SJSA1 (cell line): ENCODE data around the gene SENP5. TPM values are rescaled to one million over a fixed set of nuclear protein-coding genes. Genes with fewer than 3 reads are reported as not detected.
"Not testable (repeated sequence)": the region's sequence is repeated elsewhere in the genome, so short reads cannot be mapped to it uniquely, and the experiment has no call there.

ENCODE experiments used
- DNase-seq, 2 experiments: peaks; one replicate each; pipeline ENCODE4 v3.0.0-alpha.2; 2015 to 2020; ENCODE audit warnings: low spot score in 2 of 2, low read depth in 1 of 2
- H3K27ac ChIP-seq: fragments of 250-450 bp; sonication (Bioruptor Pico); 2 replicates; pipeline ENCODE4 v1.5.1; 2020; ENCODE audit warnings: mild to moderate bottlenecking, moderate library complexity
- H3K27me3 ChIP-seq: fragments of 250-450 bp; sonication (Bioruptor Pico); replicated peaks from 2 replicates; pipeline ENCODE4 v1.5.1; 2020; ENCODE audit warnings: mild to moderate bottlenecking, moderate library complexity
- H3K36me3 ChIP-seq: fragments of 250-450 bp; sonication (Bioruptor Pico); 2 replicates; pipeline ENCODE4 v1.5.1; 2020; ENCODE audit warnings: mild to moderate bottlenecking
- H3K4me1 ChIP-seq: fragments of 250-450 bp; sonication (Bioruptor Pico); replicated peaks from 2 replicates; pipeline ENCODE4 v1.6.1; 2021; ENCODE audit warnings: mild to moderate bottlenecking
- H3K4me3 ChIP-seq: fragments of 250-450 bp; sonication (Bioruptor Pico); 2 replicates; pipeline ENCODE4 v1.5.1; 2020; ENCODE audit warnings: mild to moderate bottlenecking
- H3K9me3 ChIP-seq: fragments of 250-450 bp; sonication (Bioruptor Pico); replicated peaks from 2 replicates; pipeline ENCODE4 v1.5.1; 2020; ENCODE audit warnings: mild to moderate bottlenecking
- total RNA-seq: library from RNA; depleted of rRNA; stranded (reverse); fragments of >200 nt; shearing (Covaris generic); gene quantifications from 2 replicates; pipeline ENCODE4 v1.2.3, GENCODE V29; 2014

Gene SENP5
- total RNA-seq, 1 experiment from 2014 or later: 35.6 TPM

DNA sequence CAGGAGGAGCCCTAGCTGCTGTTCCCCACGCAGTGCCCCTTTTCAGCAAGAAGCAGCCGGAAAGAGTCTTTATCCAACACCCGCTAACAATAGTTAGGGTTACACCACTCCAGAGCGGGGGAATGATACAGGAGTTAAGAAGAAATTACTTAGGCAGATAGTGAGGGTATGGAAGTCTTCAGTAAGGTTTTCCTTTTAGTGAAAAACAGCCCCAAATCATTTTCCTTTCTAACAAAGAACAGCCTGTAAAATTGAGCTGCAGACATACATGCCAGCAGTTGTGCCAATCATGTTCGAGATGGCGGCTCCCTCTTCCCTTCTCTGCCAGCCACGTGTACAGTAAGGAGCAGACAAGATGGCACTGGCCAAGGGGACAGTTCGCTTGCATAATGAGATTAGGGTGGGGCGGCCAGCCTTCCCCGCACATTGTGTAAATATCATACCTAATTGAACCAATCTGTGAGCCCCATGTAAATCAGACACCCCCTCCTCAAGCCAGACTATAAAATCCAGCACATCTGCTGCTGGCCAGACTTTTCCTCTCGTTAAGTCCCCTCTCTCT, 18.5 kb upstream of the SENP5 start:
- H3K27me3 ChIP-seq: no peaks in the 10 kb centered on the region
- no peaks in the 10 kb centered on the region for H3K4me1 ChIP-seq
- no peak overlapping the region for H3K27ac ChIP-seq
- no peak for DNase-seq
- H3K9me3 ChIP-seq: no peaks in the 10 kb centered on the region
- no peaks in the 10 kb centered on the region for H3K36me3 ChIP-seq
- H3K4me3 ChIP-seq: no peak overlapping the region

GRCh38 chr3:196863000-196863399, 4.7 kb upstream of the SENP5 start:
- not testable (repeated sequence) for H3K4me1 ChIP-seq, H3K36me3 ChIP-seq, H3K27me3 ChIP-seq, DNase-seq, H3K9me3 ChIP-seq, H3K27ac ChIP-seq, H3K4me3 ChIP-seq

GRCh38 chr3:196867155-196867506, 589 bp upstream of the SENP5 start:
- Histone ChIP-seq H3K4me3 (peak overlapping the region; percentile 95), H3K4me1 (peaks cover 15% of the 10 kb centered on the region), H3K27ac (peak overlapping the region; percentile 79), H3K36me3 (peaks cover 17% of the 10 kb centered on the region), H3K9me3 (no peaks in the 10 kb centered on the region), H3K27me3 (no peaks in the 10 kb centered on the region)
- DNase-seq: no peak

GRCh38 chr3:196868297-196868661, 559 bp downstream of the SENP5 start:
- no peaks in the 10 kb centered on the region for H3K9me3 ChIP-seq
- H3K27me3 ChIP-seq: no peaks in the 10 kb centered on the region
- H3K4me1 ChIP-seq: peaks cover 21% of the 10 kb centered on the region
- peak in 1 of 2 experiments; percentile 47 for DNase-seq
- peak overlapping the region; percentile 79 for H3K27ac ChIP-seq
- H3K4me3 ChIP-seq: peak overlapping the region; percentile 95
- peaks cover 19% of the 10 kb centered on the region for H3K36me3 ChIP-seq

DNA sequence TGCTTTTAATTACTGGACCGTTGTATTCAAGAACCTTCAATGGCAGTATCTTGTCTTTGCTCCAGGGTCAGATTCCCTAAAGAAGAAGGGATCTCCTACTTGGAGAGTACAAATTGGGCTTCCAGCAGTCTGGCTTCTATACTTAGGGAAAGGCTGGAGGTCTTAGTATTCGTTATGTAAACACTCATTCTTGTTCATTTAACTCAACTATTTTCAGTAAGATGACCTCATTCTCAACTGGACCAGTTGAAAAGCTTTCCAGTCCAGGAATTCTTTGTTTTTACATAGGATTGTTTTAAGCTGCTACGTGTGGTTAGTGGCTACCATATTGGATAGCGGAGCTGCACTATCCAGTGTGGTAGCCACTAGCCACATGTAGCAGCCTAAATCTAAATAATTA, 4.6 kb downstream of the SENP5 start:
- Histone ChIP-seq H3K9me3 (no peaks in the 10 kb centered on the region), H3K4me1 (peaks cover 18% of the 10 kb centered on the region), H3K27ac (no peak overlapping the region), H3K36me3 (peaks cover 19% of the 10 kb centered on the region), H3K4me3 (no peak overlapping the region), H3K27me3 (no peaks in the 10 kb centered on the region)
- DNase-seq: peak in 1 of 2 experiments; percentile 46

DNA sequence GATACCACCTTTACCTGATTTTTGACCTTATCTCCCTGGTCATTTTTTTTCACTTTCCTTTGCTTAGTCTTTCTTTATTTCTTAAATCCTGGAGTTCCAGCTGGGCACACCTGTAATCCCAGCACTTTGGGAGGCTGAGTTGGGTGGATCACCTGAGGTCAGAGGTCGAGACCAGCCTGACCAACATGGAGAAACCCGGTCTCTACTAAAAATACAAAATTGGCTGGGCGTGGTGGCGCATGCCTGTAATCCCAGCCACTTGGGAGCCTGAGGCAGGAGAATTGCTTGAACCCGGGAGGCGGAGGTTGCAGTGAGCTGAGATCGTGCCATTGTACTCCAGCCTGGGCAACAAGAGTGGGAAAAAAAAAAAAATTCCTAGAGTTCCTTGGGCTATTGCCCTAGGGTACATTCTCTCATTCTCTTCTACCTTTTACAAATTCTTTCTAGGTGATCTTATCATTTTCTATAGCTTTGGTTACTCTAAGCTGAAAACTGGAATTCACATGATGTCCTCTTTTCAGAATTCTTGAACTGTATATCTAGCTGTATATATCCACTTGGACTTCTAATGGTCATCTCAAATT, 6.9 kb downstream of the SENP5 start:
- H3K9me3 ChIP-seq, H3K4me1 ChIP-seq, DNase-seq, H3K27me3 ChIP-seq, H3K4me3 ChIP-seq, H3K27ac ChIP-seq: not testable (repeated sequence)
- H3K36me3 ChIP-seq: peaks cover 13% of the 10 kb centered on the region

- DNase-seq: no peak
- Histone ChIP-seq H3K9me3 (no peaks in the 10 kb centered on the region), H3K36me3 (peaks cover 13% of the 10 kb centered on the region), H3K4me1 (peaks cover 10% of the 10 kb centered on the region), H3K4me3 (no peak overlapping the region), H3K27ac (no peak overlapping the region), H3K27me3 (no peaks in the 10 kb centered on the region)
Observed at GRCh38 chr3:196875258-196875657, 7.5 kb downstream of the SENP5 start.

DNA sequence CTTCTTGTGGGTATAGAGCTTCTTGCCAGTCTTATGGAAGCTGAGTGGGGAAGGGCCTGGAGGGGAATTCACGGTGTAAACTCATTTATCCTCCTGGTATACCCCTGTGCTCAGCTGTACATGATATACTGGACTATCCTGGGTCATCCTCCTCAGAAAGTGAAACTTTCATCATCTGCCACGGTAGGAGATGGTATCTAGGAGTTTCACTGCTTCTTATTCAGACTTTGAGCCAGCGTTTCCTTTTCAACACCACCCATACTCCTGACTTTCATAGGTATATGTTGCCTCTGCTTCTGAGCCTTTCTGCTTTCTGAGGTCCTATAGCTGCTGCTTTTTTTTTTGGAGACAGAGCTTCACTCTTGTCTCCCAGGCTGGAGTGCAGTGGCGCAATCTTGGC, 15.6 kb downstream of the SENP5 start:
- no peaks in the 10 kb centered on the region for H3K27me3 ChIP-seq
- no peak overlapping the region for H3K27ac ChIP-seq
- H3K9me3 ChIP-seq: no peaks in the 10 kb centered on the region
- no peak for DNase-seq
- peaks cover 33% of the 10 kb centered on the region for H3K36me3 ChIP-seq
- no peaks in the 10 kb centered on the region for H3K4me1 ChIP-seq
- H3K4me3 ChIP-seq: no peak overlapping the region

DNA sequence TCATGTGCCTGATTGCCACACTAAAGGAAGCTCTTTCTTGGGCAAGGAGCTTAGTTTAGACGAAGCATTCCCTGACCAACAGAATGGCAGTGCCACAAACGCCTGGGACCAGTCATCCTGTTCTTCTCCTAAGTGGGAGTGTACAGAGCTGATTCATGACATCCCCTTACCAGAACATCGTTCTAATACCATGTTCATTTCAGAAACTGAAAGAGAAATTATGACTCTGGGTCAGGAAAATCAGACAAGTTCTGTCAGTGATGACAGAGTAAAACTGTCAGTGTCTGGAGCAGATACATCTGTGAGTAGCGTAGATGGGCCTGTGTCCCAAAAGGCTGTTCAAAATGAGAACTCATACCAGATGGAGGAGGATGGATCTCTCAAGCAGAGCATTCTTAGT, 18.4 kb downstream of the SENP5 start:
- H3K27me3 ChIP-seq: no peaks in the 10 kb centered on the region
- no peak for DNase-seq
- H3K4me1 ChIP-seq: no peaks in the 10 kb centered on the region
- H3K36me3 ChIP-seq: peaks cover 46% of the 10 kb centered on the region
- no peak overlapping the region for H3K4me3 ChIP-seq
- H3K9me3 ChIP-seq: no peaks in the 10 kb centered on the region
- no peak overlapping the region for H3K27ac ChIP-seq

GRCh38 chr3:196889844-196890708, 22.4 kb downstream of the SENP5 start:
- Histone ChIP-seq H3K9me3 (no peaks in the 10 kb centered on the region), H3K4me3 (no peak overlapping the region), H3K27ac (no peak overlapping the region), H3K36me3 (peaks cover 49% of the 10 kb centered on the region), H3K4me1 (no peaks in the 10 kb centered on the region), H3K27me3 (no peaks in the 10 kb centered on the region)
- no peak for DNase-seq

- H3K36me3 ChIP-seq: peaks cover 23% of the 10 kb centered on the region
- no peak overlapping the region for H3K4me3 ChIP-seq
- no peak overlapping the region for H3K27ac ChIP-seq
- H3K4me1 ChIP-seq: no peaks in the 10 kb centered on the region
- H3K27me3 ChIP-seq: no peaks in the 10 kb centered on the region
- H3K9me3 ChIP-seq: no peaks in the 10 kb centered on the region
- no peak for DNase-seq
Observed at GRCh38 chr3:196894557-196895295, 27.0 kb downstream of the SENP5 start.

DNA sequence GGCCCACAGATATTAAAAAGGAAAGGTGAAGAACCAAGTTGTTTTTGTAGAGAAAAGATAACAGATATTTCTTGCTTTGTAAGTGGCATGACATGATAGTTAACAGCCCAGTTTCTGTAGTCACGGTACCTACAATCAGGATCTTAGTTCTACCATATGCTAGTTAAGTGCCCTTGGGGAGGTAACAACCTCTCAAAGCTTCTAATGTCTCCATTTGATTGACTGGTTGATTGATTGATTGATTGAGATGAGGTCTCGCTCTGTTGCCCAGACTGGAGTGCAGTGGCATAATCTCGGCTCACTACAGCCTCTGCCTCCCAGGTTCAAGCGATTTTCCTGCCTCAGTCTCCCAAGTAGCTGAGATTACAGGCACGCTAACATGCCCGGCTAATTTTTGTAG, 28.5 kb downstream of the SENP5 start:
- no peak overlapping the region for H3K27ac ChIP-seq
- peaks cover 21% of the 10 kb centered on the region for H3K36me3 ChIP-seq
- no peaks in the 10 kb centered on the region for H3K27me3 ChIP-seq
- no peaks in the 10 kb centered on the region for H3K4me1 ChIP-seq
- no peaks in the 10 kb centered on the region for H3K9me3 ChIP-seq
- no peak overlapping the region for H3K4me3 ChIP-seq
- no peak for DNase-seq

DNA sequence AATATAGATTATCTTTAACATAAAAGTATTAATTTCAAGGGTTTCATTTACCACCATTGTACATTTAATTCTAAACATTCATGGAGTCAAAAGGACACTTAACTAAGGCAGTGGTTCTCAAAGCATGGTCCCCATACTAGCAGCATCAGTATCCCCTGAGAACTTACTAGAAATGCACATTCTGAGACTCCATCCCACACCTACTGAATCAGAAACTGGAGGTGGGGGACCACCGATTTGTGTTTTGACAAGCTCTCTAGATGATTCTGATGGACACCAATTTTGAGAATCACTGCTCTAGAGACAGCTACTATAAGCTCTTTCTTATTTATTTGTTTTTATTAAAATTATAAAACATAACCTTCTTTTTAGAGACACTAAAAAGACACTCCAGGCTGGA, 34.0 kb downstream of the SENP5 start:
- Histone ChIP-seq H3K27ac (no peak overlapping the region), H3K4me1 (no peaks in the 10 kb centered on the region; the same call in 1 of the 2 replicates), H3K9me3 (no peaks in the 10 kb centered on the region), H3K27me3 (no peaks in the 10 kb centered on the region), H3K4me3 (no peak overlapping the region), H3K36me3 (peaks cover 63% of the 10 kb centered on the region)
- DNase-seq: no peak

GRCh38 chr3:196902296-196902695, 34.6 kb downstream of the SENP5 start:
- Histone ChIP-seq H3K36me3 (peaks cover 68% of the 10 kb centered on the region), H3K4me3 (no peak overlapping the region), H3K4me1 (no peaks in the 10 kb centered on the region; the same call in 1 of the 2 replicates), H3K9me3 (no peaks in the 10 kb centered on the region), H3K27me3 (no peaks in the 10 kb centered on the region), H3K27ac (no peak overlapping the region)
- no peak for DNase-seq
